Kidney (tissue), 14 donors: Measurements from ENCODE around the gene TRIM41. TPM values are rescaled to one million over a fixed set of nuclear protein-coding genes. Genes with fewer than 3 reads are reported as not detected.

ENCODE experiments used
- DNase-seq, 5 donors: peaks; one replicate each; pipeline ENCODE4 v3.0.0-alpha.2; 2013 to 2020
- FAIRE-seq: peaks from 2 replicates; lab custom pipeline; 2012; peaks lifted over from hg19 to GRCh38; lab: Jason Lieb, UNC
- H3K27ac ChIP-seq, 2 donors: one replicate each; pipeline ENCODE4 v1.7.0; 2013; ENCODE audit warnings: low read depth in 2 of 2, low read length in 2 of 2, inconsistent platforms in 1 of 2
- H3K27me3 ChIP-seq: one replicate; pipeline ENCODE4 v1.7.1; 2013; ENCODE audit warnings: low read length, inconsistent platforms; ENCODE audit not compliant: control insufficient read depth, insufficient read depth
- H3K36me3 ChIP-seq, 3 donors: one replicate each; pipeline versions ENCODE4 v1.7.0 to v1.7.1; 2013; ENCODE audit warnings: low read length in 3 of 3, control low read depth in 1 of 3, inconsistent platforms in 1 of 3; ENCODE audit not compliant: insufficient read depth in 3 of 3, control insufficient read depth in 2 of 3
- H3K4me1 ChIP-seq, 3 donors: one replicate each; pipeline versions ENCODE4 v1.7.0 to v1.7.1; 2013; ENCODE audit warnings: low read length in 3 of 3, inconsistent platforms in 1 of 3, low read depth in 1 of 3; ENCODE audit not compliant: control insufficient read depth in 2 of 3, insufficient read depth in 2 of 3
- H3K4me3 ChIP-seq, 3 donors: one replicate each; pipeline versions ENCODE4 v1.7.0 to v1.8.1; 2013; ENCODE audit warnings: low read length in 3 of 3, control low read depth in 1 of 3, inconsistent platforms in 1 of 3
- H3K9ac ChIP-seq, 3 donors: one replicate each; pipeline versions ENCODE4 v1.7.0 to v1.7.1; 2013; ENCODE audit warnings: low read length in 3 of 3, control low read depth in 1 of 3, inconsistent platforms in 1 of 3
- H3K9me3 ChIP-seq, 3 donors: one replicate each; pipeline versions ENCODE4 v1.7.0 to v1.7.1; 2013; ENCODE audit warnings: low read length in 3 of 3, control low read depth in 1 of 3, inconsistent platforms in 1 of 3; ENCODE audit not compliant: control insufficient read depth in 2 of 3, insufficient read depth in 1 of 3
- intact Hi-C: fragments of 100-400 bp; cut with DNase I; formaldehyde crosslinking; loops from one replicate; pipeline ENCODE4 v1.11.1; 2022
- polyA plus RNA-seq: library from polyadenylated mRNA; stranded (reverse); fragments of 350-450 nt; fragmentation: Illumina TruSeq; extraction: RNeasy Lipid Tissue Mini Kit (QIAGEN cat#74804); gene quantifications from one replicate; pipeline ENCODE4 v1.2.3, GENCODE V29; 2014; ENCODE audit warnings: low read depth, low replicate concordance; ENCODE audit not compliant: insufficient read depth
- total RNA-seq: library from RNA; stranded (reverse); fragmentation: NEBNext Ultra II Directional; extraction: Animal tissue kit (Norgen Biotek cat#: 25700); gene quantifications from one replicate; pipeline ENCODE4 v1.2.1, GENCODE V29; 2021
- TF ChIP-seq, protein P1 (sequence below): IDR thresholded peaks from 3 replicates; pipeline ENCODE4 v1.5.1; 2012; ENCODE audit warnings: mild to moderate bottlenecking, moderate library complexity, borderline replicate concordance; ENCODE audit not compliant: insufficient read depth; ENCODE audit errors: extremely low read depth
- donor health status: control.
- donor health status: control.
- donor health status: control.
- donor health status: control.
- donor health status: control.
- donor health status: DM: yes; HTN: yes; CAD: no.
- donor health status: Normal renal cell carcinoma (clear cell type).

TRIM41 gene
- total and polyA plus RNA-seq, 2 donors from 2014 or later, result 21.8 to 34.9 TPM

GRCh38 chr5:181187500-181188213 lies 35.4 kb upstream of the TRIM41 start:
- H3K9ac ChIP-seq, result peak overlapping the region in 1 of 3 donors; percentile 17
- FAIRE-seq (no peak), DNase-seq (peak; percentile 78 to 88 (median 85))
- H3K27me3 ChIP-seq, result no peaks in the 10 kb centered on the region
- no peaks in the 10 kb centered on the region for H3K36me3 ChIP-seq
- TF ChIP-seq, protein P1, sequence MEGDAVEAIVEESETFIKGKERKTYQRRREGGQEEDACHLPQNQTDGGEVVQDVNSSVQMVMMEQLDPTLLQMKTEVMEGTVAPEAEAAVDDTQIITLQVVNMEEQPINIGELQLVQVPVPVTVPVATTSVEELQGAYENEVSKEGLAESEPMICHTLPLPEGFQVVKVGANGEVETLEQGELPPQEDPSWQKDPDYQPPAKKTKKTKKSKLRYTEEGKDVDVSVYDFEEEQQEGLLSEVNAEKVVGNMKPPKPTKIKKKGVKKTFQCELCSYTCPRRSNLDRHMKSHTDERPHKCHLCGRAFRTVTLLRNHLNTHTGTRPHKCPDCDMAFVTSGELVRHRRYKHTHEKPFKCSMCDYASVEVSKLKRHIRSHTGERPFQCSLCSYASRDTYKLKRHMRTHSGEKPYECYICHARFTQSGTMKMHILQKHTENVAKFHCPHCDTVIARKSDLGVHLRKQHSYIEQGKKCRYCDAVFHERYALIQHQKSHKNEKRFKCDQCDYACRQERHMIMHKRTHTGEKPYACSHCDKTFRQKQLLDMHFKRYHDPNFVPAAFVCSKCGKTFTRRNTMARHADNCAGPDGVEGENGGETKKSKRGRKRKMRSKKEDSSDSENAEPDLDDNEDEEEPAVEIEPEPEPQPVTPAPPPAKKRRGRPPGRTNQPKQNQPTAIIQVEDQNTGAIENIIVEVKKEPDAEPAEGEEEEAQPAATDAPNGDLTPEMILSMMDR, result no peak
- H3K9me3 ChIP-seq, result no peaks in the 10 kb centered on the region
- peak overlapping the region; percentile 30 to 61 (median 51) for H3K4me3 ChIP-seq
- intact Hi-C loops, result no loop called here
- H3K27ac ChIP-seq, result peak overlapping the region in 1 of 2 donors; percentile 10
- peaks cover 0 to 6% (median 4%) of the 10 kb centered on the region in 3 donors for H3K4me1 ChIP-seq

DNA sequence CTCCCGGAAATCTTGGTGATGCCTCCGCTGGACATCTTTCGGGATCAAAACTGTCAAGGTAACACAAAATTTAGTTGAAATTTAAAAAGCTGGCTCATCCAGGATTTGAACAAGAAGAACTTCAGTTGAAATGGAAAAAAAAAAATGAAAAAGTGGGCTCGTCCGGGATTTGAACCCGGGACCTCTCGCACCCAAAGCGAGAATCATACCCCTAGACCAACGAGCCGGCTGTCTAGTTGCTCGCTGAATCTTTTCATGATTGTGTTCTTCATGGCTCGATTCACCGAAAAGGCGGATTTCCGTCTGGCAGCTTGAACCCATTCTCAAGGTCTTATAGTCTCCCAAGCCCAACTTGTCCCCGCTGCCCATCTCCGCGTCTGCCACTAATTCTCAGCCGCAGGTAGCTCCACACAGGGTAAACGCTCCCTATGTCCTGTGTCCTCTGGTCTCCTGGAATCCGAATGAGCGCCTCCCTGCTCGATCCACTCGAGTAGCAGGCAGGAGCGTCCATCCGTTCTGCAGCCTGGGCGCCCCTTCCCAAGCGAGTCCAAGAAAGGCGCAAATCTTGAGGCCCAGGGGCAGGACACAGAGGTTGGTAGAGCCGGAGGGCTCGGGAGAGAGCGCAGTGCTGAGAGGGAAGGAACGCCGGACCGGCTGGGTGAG lies 34.2 kb upstream of the TRIM41 start:
- intact Hi-C loops, result no loop called here
- Histone ChIP-seq H3K9ac (peak overlapping the region; percentile 63 to 97 (median 80)), H3K4me3 (peak overlapping the region; percentile 81 to 98 (median 87)), H3K4me1 (peaks cover 0 to 8% (median 6%) of the 10 kb centered on the region in 3 donors), H3K27ac (peak overlapping the region; percentile 71 to 72), H3K9me3 (no peaks in the 10 kb centered on the region), H3K36me3 (no peaks in the 10 kb centered on the region), H3K27me3 (no peaks in the 10 kb centered on the region)
- DNase-seq (peak in 4 of 5 donors; percentile 84 to 93 (median 92)), FAIRE-seq (no peak)
- TF ChIP-seq, protein P1, result no peak

DNA sequence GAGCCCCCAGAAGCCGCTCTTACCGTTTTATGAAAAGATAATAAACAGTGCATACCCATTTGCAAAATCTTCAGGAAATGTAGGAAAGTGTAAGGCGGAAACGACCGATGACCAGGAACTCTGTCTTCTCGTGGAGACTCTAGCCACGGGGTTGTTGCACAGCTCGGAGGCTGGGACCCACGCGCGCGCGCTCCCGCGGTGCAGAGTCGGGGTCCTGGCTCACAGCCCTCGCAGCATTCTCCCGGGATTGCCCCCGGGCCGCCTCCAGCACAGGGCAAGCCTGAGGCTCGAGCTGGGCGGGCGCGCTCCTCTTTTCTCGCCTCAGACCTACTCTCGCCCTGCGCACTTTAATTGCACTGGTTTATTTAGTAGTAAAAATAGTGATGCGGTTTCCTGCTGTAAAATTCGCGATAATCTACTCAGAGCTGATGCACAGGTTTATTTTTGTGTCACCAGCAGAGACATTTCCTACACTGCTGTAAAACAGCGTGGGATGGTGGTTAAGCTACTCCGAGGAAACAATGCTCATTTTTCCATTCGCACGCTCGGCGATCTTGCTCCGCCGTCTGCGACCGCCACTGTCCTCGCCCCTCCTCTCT lies 33.6 kb upstream of the TRIM41 start:
- H3K9ac ChIP-seq, result peak overlapping the region; percentile 63 to 80 (median 70)
- intact Hi-C loops, result no loop called here
- H3K4me3 ChIP-seq, result peak overlapping the region; percentile 81 to 98 (median 87)
- TF ChIP-seq, protein P1, result no peak
- peak in 3 of 5 donors; percentile 37 to 62 (median 42) for DNase-seq
- no peaks in the 10 kb centered on the region for H3K36me3 ChIP-seq
- no peak for FAIRE-seq
- no peak overlapping the region for H3K27ac ChIP-seq
- H3K4me1 ChIP-seq, result peaks cover 0 to 8% (median 6%) of the 10 kb centered on the region in 3 donors
- no peaks in the 10 kb centered on the region for H3K9me3 ChIP-seq
- H3K27me3 ChIP-seq, result no peaks in the 10 kb centered on the region
